HL-60 (cell line): ENCODE measurements around the gene IRF1.
A peak's percentile ranks its signal among the peaks of the same experiment; 100 is the strongest.

Experiments
- CTCF ChIP-seq: IDR thresholded peaks from one replicate; pipeline ENCODE4 v1.5.1; 2011; ENCODE audit warnings: low read length, control low read depth, inconsistent platforms; ENCODE audit not compliant: insufficient read depth
- GABPA ChIP-seq: IDR thresholded peaks from 2 replicates; pipeline ENCODE4 v1.6.1; 2012; ENCODE audit warnings: low read depth
- POLR2AphosphoS5 ChIP-seq: IDR thresholded peaks from 2 replicates; pipeline ENCODE4 v1.6.1; 2012; ENCODE audit warnings: low read depth
- REST ChIP-seq: IDR thresholded peaks from 2 replicates; pipeline ENCODE4 v1.6.1; 2012; ENCODE audit warnings: low read depth; ENCODE audit not compliant: insufficient replicate concordance
- SPI1 ChIP-seq: IDR thresholded peaks from 2 replicates; pipeline ENCODE4 v1.6.1; 2012; ENCODE audit warnings: low read depth, mild to moderate bottlenecking, borderline replicate concordance

GRCh38 chr5:132496191-132496630 lies 5.6 kb upstream of the IRF1 start:
- TF ChIP-seq GABPA (no peak), CTCF (no peak), POLR2AphosphoS5 (no peak), REST (no peak), SPI1 (peak; percentile 72)
